ENCODE measurements around the gene DNAH14. TPM values are rescaled to one million over a fixed set of nuclear protein-coding genes. Genes with fewer than 3 reads are reported as not detected.

DNAH14 gene
- total and polyA plus RNA-seq, 2 of the 8 experiments (the other 6 are each of a cell fraction or from before 2014, with no cell fraction given) = 8.4 to 40.7 TPM

GRCh38 chr1:224959115-224959514 lies 29.6 kb downstream of the DNAH14 start (continued):
- no peak for TF ChIP-seq HDAC2 (IDR thresholded peaks at IDR 0.05; ENCODE audit: borderline replicate concordance in 1 of 2, low read depth in 2 of 2, low read length in 2 of 2)
- no peak for TF ChIP-seq SIX5 (IDR thresholded peaks at IDR 0.05; ENCODE audit: low read depth, low read length)
- TF ChIP-seq, protein P1, sequence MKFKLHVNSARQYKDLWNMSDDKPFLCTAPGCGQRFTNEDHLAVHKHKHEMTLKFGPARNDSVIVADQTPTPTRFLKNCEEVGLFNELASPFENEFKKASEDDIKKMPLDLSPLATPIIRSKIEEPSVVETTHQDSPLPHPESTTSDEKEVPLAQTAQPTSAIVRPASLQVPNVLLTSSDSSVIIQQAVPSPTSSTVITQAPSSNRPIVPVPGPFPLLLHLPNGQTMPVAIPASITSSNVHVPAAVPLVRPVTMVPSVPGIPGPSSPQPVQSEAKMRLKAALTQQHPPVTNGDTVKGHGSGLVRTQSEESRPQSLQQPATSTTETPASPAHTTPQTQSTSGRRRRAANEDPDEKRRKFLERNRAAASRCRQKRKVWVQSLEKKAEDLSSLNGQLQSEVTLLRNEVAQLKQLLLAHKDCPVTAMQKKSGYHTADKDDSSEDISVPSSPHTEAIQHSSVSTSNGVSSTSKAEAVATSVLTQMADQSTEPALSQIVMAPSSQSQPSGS (IDR thresholded peaks at IDR 0.05; ENCODE audit: low read length) = no peak
- TF ChIP-seq HDAC6 (IDR thresholded peaks at IDR 0.05; ENCODE audit: low read depth, low read length) = no peak
- no peak for TF ChIP-seq RNF2 (IDR thresholded peaks at IDR 0.05; ENCODE audit: borderline replicate concordance, low read depth, low read length, missing control alignments, poor library complexity, severe bottlenecking)
- no peak for TF ChIP-seq SP4 (IDR thresholded peaks at IDR 0.05; ENCODE audit: low read length)
- no peak for TF ChIP-seq TBP (IDR thresholded peaks at IDR 0.05; ENCODE audit: low read depth, low read length)

Measured in H1 (cell line).